Osteocyte (in vitro differentiated cells): ENCODE data around the gene SLC2A8. TPM values are rescaled to one million over a fixed set of nuclear protein-coding genes. Genes with fewer than 3 reads are reported as not detected.

Experiments used
- DNase-seq: peaks from one replicate; pipeline ENCODE4 v3.0.0; 2021; ENCODE audit warnings: mixed read lengths; ENCODE audit not compliant: unreplicated experiment; ENCODE audit errors: extremely low spot score
- H3K27ac Mint-ChIP-seq: one replicate; pipeline ENCODE4 v1.8.0; 2021; ENCODE audit warnings: mild to moderate bottlenecking, mixed read lengths; ENCODE audit not compliant: unreplicated experiment
- H3K27me3 Mint-ChIP-seq: one replicate; pipeline ENCODE4 v1.8.0; 2021; ENCODE audit warnings: mixed read lengths; ENCODE audit not compliant: unreplicated experiment
- H3K36me3 Mint-ChIP-seq: one replicate; pipeline ENCODE4 v1.8.0; 2021; ENCODE audit warnings: mixed read lengths; ENCODE audit not compliant: unreplicated experiment
- H3K4me1 Mint-ChIP-seq: one replicate; pipeline ENCODE4 v1.8.0; 2021; ENCODE audit warnings: mixed read lengths; ENCODE audit not compliant: unreplicated experiment
- H3K4me3 Mint-ChIP-seq: one replicate; pipeline ENCODE4 v1.8.0; 2021; ENCODE audit warnings: mild to moderate bottlenecking, moderate library complexity, mixed read lengths; ENCODE audit not compliant: unreplicated experiment
- H3K9me3 Mint-ChIP-seq: one replicate; pipeline ENCODE4 v1.8.0; 2021; ENCODE audit warnings: mixed read lengths; ENCODE audit not compliant: unreplicated experiment
- total RNA-seq: library from RNA; stranded (reverse); gene quantifications from 2 replicates; pipeline ENCODE4 v1.2.1, GENCODE V29; 2021
- TF ChIP-seq, protein P1 (sequence below): fragments of 200-600 bp; sonication (generic); IDR thresholded peaks from 2 replicates; pipeline ENCODE4 v1.5.0; 2021; ENCODE audit warnings: antibody characterized with exemption, mild to moderate bottlenecking, moderate library complexity

SLC2A8 gene
- total RNA-seq, 1 donor from 2014 or later = 18.2 TPM

DNA sequence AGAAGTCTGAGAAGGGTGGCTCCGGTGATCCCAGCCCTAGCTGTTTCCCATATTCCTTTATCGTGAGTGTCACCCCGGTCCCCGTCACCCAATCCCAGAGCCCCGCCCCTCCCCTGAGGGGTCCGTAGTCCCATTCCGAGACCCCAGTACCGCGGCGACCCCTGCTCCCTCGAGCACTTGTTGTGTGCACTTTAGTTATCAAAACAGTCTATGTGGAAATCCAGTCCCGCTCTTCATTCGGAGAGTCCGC is 54.6 kb downstream of the SLC2A8 start:
- Mint-ChIP-seq H3K4me3 (peak overlapping the region; percentile 92), H3K27ac (peak overlapping the region; percentile 97), H3K27me3 (no peaks in the 10 kb centered on the region), H3K4me1 (peaks cover 42% of the 10 kb centered on the region), H3K36me3 (peaks cover 38% of the 10 kb centered on the region), H3K9me3 (no peaks in the 10 kb centered on the region)
- no peak for DNase-seq
- TF ChIP-seq, protein P1, sequence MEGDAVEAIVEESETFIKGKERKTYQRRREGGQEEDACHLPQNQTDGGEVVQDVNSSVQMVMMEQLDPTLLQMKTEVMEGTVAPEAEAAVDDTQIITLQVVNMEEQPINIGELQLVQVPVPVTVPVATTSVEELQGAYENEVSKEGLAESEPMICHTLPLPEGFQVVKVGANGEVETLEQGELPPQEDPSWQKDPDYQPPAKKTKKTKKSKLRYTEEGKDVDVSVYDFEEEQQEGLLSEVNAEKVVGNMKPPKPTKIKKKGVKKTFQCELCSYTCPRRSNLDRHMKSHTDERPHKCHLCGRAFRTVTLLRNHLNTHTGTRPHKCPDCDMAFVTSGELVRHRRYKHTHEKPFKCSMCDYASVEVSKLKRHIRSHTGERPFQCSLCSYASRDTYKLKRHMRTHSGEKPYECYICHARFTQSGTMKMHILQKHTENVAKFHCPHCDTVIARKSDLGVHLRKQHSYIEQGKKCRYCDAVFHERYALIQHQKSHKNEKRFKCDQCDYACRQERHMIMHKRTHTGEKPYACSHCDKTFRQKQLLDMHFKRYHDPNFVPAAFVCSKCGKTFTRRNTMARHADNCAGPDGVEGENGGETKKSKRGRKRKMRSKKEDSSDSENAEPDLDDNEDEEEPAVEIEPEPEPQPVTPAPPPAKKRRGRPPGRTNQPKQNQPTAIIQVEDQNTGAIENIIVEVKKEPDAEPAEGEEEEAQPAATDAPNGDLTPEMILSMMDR = no peak

DNA sequence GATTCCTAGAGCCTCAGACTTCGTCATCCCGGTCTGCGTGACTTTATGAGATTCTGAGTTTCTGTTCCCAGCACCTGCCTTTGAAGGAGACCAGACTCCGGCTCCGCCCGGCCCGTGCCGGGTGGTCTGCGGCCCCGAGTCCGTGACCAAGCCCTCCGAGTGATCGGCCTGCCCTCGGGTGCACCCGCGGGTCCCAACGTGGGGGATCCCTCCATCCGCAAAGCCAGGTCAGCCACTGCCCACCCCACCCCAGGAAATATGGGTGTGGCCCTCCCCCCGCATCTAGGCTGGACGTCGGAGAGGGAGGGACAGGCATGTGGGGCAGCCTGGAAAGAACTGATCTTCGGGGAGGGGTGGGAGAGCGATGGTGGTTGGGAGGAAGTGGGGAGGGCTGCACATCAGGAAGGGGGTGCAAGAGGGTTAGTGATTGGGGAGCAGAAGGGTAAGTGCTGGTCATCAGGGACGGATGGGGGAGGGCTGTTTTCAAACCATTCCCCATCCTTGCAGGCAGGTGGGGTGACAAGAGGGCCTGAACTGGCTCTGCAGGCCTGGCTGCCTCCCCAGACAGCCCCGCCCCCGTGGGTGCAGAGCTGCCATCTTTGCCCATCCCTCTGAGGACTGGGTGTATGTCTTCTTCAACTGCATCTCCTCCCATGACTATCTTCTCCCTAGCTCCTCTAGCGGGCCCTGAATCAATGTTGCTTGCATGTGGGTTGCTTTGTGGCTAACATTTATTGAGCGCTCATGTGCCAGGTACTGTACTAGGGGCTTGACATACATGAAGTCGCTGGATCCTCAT is 55.1 kb downstream of the SLC2A8 start:
- DNase-seq = no peak
- Mint-ChIP-seq H3K9me3 (no peaks in the 10 kb centered on the region), H3K36me3 (peaks cover 34% of the 10 kb centered on the region)

DNA sequence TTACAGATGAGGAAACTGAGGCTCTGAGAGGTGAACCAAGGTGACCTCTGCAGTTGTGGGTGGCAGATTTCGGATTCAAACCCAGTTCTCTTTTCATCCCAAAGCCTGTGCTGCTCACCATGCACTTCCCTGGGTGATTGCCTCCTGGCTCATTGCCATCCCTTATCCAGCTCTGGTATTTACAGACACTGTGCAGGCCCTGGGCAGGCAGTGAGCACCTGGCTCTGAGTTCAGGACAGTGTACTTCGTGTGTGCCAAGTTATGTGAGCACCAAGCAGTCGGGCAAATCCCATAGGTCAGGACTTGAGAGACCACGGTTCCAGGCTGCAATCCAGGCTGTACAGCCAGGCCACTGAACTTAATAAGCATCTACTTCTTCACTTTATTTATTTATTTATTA is 55.7 kb downstream of the SLC2A8 start:
- Mint-ChIP-seq H3K27me3 (no peaks in the 10 kb centered on the region), H3K27ac (peak overlapping the region; percentile 97), H3K4me1 (peaks cover 42% of the 10 kb centered on the region), H3K4me3 (peak overlapping the region; percentile 92), H3K36me3 (peaks cover 36% of the 10 kb centered on the region), H3K9me3 (no peaks in the 10 kb centered on the region)
- DNase-seq = no peak
- TF ChIP-seq, protein P1 = no peak

More for the DNA sequence above, 55.1 kb downstream of the SLC2A8 start:
- TF ChIP-seq, protein P1 = no peak
- Mint-ChIP-seq H3K27me3 (no peaks in the 10 kb centered on the region), H3K4me1 (peaks cover 42% of the 10 kb centered on the region), H3K4me3 (peak overlapping the region; percentile 92), H3K27ac (peak overlapping the region; percentile 97)

DNA sequence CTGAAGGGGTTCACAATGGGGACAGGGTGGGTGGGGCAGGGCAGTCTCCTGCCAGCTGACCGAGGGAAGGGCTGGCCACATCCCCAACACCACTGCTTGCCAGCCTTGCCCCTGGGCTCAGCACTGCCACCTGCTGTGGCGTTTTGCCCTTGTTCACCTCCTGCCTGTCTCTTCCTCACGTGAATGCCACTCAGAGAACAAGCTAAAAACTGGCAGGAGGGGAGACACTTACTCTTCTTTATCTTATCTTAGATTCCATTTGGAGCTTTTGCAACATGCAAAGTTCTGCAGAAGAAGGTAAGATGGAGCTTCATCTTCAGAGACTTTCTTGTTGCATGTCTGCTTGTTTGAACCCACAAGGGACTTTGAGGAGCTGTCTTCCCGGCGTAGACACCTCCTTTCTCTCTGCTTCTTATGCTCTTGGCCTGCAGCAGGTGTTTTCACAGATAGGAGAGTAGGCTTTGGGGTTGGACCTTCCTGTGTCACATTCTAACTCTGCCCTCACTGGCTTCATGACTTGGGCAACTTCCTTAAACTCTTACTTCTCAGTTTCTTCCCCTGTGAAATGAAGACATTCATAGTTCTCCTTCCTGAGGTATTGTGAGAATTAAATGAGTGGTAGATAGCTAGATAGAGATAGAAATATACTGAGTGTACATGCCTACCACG is 58.5 kb downstream of the SLC2A8 start:
- Mint-ChIP-seq H3K4me1 (peaks cover 16% of the 10 kb centered on the region), H3K4me3 (no peak overlapping the region), H3K27ac (no peak overlapping the region), H3K36me3 (peaks cover 18% of the 10 kb centered on the region), H3K27me3 (no peaks in the 10 kb centered on the region), H3K9me3 (no peaks in the 10 kb centered on the region)
- TF ChIP-seq, protein P1 = peak; percentile 28
- no peak for DNase-seq

DNA sequence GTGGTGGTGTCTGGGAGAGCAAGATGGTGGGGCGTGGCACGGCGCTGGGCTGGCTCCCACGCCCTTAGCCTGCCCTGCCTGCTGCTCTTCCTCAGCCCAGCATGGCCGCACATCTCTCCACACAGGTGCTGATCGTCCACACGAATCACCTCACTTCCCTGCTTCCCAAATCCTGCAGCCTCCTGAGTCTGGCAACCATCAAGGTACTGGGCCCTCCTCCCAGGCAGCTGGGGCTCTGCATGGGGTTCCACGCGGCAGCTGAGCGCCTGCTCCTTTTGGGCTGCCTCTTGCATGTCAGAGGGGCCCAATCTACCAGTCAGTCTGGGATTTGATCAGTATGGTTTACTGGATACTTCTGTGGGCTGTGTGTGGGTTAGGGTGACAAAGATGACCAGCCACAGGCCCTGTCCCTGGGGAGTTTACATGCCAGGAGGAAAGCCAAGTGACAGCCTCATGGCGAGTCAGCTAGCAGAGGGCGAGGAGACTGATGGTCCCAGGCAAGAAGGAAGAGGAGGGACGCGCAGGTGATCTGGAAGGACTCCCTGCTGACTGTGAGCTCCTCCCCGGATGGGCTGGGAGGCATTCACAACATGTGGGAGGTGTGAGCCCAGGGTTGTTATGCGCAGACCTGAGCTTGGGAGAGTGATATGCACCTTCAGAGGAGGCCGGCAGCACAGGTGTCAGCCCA is 60.4 kb downstream of the SLC2A8 start:
- Mint-ChIP-seq H3K27me3 (no peaks in the 10 kb centered on the region), H3K27ac (no peak overlapping the region), H3K9me3 (no peaks in the 10 kb centered on the region), H3K36me3 (peaks cover 29% of the 10 kb centered on the region), H3K4me1 (peaks cover 9% of the 10 kb centered on the region), H3K4me3 (no peak overlapping the region)
- DNase-seq = no peak
- TF ChIP-seq, protein P1 = no peak
